HEK293T (cell line): Measurements from ENCODE around the gene RAB6B.

Experiments used
- BHLHE40 ChIP-seq: fragments of 450-650 bp; IDR thresholded peaks from 2 replicates; pipeline ENCODE4 v1.6.1; 2016; ENCODE audit warnings: mild to moderate bottlenecking, moderate library complexity, borderline replicate concordance
- FOXK2 ChIP-seq: fragments of 450-650 bp; IDR thresholded peaks from 2 replicates; pipeline ENCODE4 v1.6.1; 2016; ENCODE audit warnings: mild to moderate bottlenecking
- SP1 ChIP-seq: fragments of 450-650 bp; IDR thresholded peaks from 2 replicates; pipeline ENCODE4 v1.6.1; 2017

DNA sequence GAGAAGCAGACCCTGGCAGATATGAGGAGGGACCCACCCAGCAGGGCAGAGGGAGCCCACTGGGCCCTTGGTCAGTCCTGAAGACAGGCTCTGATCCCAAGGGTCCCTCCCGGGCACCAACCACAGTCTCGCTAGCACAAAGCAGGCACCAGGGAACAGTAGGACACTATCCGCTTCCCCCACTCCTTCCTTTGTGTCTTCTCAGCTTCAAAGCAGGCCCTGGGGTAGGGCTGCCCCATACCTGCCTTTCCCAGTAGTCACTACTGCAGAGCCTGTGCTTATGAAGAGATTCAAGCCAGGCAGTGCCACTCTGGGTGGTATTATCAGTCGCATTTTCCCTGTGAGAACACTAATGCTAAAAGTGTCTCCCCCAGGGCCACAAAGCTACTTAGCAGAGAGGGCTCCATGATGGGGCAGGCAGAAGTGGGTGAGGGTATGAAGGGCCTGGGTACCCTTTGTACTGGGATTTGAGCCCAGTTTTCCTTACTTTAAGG is 57.3 kb downstream of the RAB6B start:
- TF ChIP-seq SP1 (no peak), BHLHE40 (no peak), FOXK2 (no peak)
